Neural cell (in vitro differentiated cells): ENCODE measurements around the gene MXI1.

Source experiments
- EP300 ChIP-seq: fragments of 450-650 bp; conservative IDR thresholded peaks from 2 replicates; pipeline ENCODE4 v1.6.1; 2014; ENCODE audit warnings: antibody characterized with exemption, mild to moderate bottlenecking, moderate library complexity; ENCODE audit not compliant: poor library complexity, severe bottlenecking
- RAD21 ChIP-seq: fragments of 450-650 bp; conservative IDR thresholded peaks from 2 replicates; pipeline ENCODE4 v1.6.1; 2014; ENCODE audit warnings: antibody characterized with exemption, mild to moderate bottlenecking, moderate library complexity
- TF ChIP-seq, protein P1 (sequence below): fragments of 450-650 bp; IDR thresholded peaks from 2 replicates; pipeline ENCODE4 v1.5.1; 2014; ENCODE audit warnings: antibody characterized with exemption, mild to moderate bottlenecking, moderate library complexity; ENCODE audit not compliant: poor library complexity, severe bottlenecking

DNA sequence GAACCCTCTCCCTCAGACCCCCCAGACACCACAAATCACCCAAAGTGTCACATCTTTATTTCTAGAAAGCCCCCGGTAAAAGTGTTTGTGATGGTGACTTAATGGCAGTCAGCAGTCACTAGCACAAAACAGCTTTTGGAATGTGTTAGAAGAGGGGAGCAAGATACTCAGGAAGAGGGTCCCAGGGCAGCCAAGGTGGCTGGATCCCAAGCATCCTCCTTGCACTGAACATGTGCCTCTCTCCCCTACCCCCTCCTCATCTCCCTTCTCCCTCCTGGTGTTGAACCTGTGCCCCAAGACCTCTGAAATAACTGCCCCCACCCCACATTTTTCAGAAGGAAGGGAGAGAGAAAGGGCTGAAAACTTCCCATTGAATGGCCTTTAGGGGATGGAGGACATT is 37.8 kb upstream of the MXI1 start:
- TF ChIP-seq, protein P1, sequence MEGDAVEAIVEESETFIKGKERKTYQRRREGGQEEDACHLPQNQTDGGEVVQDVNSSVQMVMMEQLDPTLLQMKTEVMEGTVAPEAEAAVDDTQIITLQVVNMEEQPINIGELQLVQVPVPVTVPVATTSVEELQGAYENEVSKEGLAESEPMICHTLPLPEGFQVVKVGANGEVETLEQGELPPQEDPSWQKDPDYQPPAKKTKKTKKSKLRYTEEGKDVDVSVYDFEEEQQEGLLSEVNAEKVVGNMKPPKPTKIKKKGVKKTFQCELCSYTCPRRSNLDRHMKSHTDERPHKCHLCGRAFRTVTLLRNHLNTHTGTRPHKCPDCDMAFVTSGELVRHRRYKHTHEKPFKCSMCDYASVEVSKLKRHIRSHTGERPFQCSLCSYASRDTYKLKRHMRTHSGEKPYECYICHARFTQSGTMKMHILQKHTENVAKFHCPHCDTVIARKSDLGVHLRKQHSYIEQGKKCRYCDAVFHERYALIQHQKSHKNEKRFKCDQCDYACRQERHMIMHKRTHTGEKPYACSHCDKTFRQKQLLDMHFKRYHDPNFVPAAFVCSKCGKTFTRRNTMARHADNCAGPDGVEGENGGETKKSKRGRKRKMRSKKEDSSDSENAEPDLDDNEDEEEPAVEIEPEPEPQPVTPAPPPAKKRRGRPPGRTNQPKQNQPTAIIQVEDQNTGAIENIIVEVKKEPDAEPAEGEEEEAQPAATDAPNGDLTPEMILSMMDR, result no peak
- TF ChIP-seq RAD21 (no peak), EP300 (no peak)
